Endothelial cell (in vitro differentiated cells): ENCODE results near the gene CEMIP2. TPM values are rescaled to one million over a fixed set of nuclear protein-coding genes. Genes with fewer than 3 reads are reported as not detected.

Source experiments
- DNase-seq: peaks from one replicate; pipeline ENCODE4 v3.0.0; 2021; ENCODE audit warnings: low spot score
- H3K27ac Mint-ChIP-seq: one replicate; pipeline ENCODE4 v1.8.0; 2021; ENCODE audit warnings: mixed read lengths, inconsistent platforms; ENCODE audit not compliant: unreplicated experiment
- H3K27me3 Mint-ChIP-seq: one replicate; pipeline ENCODE4 v1.8.0; 2021; ENCODE audit warnings: mild to moderate bottlenecking, moderate library complexity, mixed read lengths, inconsistent platforms; ENCODE audit not compliant: unreplicated experiment
- H3K36me3 Mint-ChIP-seq: one replicate; pipeline ENCODE4 v1.8.0; 2021; ENCODE audit warnings: mild to moderate bottlenecking, low read depth, mixed read lengths, inconsistent platforms; ENCODE audit not compliant: unreplicated experiment
- H3K4me1 Mint-ChIP-seq: one replicate; pipeline ENCODE4 v1.8.0; 2021; ENCODE audit warnings: mild to moderate bottlenecking, mixed read lengths, inconsistent platforms; ENCODE audit not compliant: unreplicated experiment
- H3K4me3 Mint-ChIP-seq: one replicate; pipeline ENCODE4 v1.8.0; 2021; ENCODE audit warnings: mild to moderate bottlenecking, mixed read lengths, inconsistent platforms; ENCODE audit not compliant: unreplicated experiment
- H3K9me3 Mint-ChIP-seq: one replicate; pipeline ENCODE4 v1.8.0; 2021; ENCODE audit warnings: mixed read lengths, inconsistent platforms; ENCODE audit not compliant: unreplicated experiment
- CTCF ChIP-seq: fragments of 200-600 bp; sonication (generic); IDR thresholded peaks from one replicate; pipeline ENCODE4 v1.5.0; 2021; ENCODE audit warnings: antibody characterized with exemption; ENCODE audit not compliant: unreplicated experiment
- total RNA-seq: library from RNA; stranded (reverse); fragmentation: NEBNext Ultra II Directional; extraction: Animal tissue kit (Norgen Biotek cat#: 25700); gene quantifications from one replicate; pipeline ENCODE4 v1.2.1, GENCODE V29; 2021; ENCODE audit not compliant: unreplicated experiment

Gene CEMIP2
- total RNA-seq, 1 donor from 2014 or later, result 112 TPM

GRCh38 chr9:71719562-71719961, 48.8 kb downstream of the CEMIP2 start:
- Mint-ChIP-seq H3K4me3 (peak overlapping the region; percentile 6), H3K27me3 (peaks cover 2% of the 10 kb centered on the region), H3K27ac (peak overlapping the region; percentile 8), H3K9me3 (no peaks in the 10 kb centered on the region), H3K4me1 (no peaks in the 10 kb centered on the region), H3K36me3 (peaks cover 23% of the 10 kb centered on the region)
- TF ChIP-seq CTCF, result no peak
- no peak for DNase-seq

DNA sequence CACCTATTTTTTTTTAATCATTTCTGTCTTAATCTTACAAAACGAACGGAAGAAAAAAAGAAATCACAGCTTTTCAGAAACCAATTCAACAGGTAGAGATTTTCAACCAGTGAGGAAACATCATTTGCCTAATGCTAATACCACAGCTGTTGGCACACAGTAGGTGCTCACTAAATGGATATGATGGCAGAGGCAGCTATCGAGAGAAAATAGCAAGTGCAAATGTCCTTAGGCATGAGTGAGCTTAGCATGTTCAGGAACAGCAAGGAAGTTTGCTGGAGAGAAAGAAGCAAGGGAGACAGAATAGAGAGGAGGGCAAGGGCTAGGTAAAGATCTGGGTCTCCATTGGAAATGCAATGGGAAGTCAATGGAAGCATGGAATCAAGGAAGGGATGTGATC, 49.2 kb downstream of the CEMIP2 start:
- peak overlapping the region; percentile 8 for H3K27ac Mint-ChIP-seq
- H3K36me3 Mint-ChIP-seq, result peaks cover 23% of the 10 kb centered on the region
- no peaks in the 10 kb centered on the region for H3K4me1 Mint-ChIP-seq
- no peak for TF ChIP-seq CTCF
- H3K4me3 Mint-ChIP-seq, result peak overlapping the region; percentile 6
- peaks cover 2% of the 10 kb centered on the region for H3K27me3 Mint-ChIP-seq
- H3K9me3 Mint-ChIP-seq, result no peaks in the 10 kb centered on the region
- no peak for DNase-seq

- no peak overlapping the region for H3K4me3 Mint-ChIP-seq
- H3K27ac Mint-ChIP-seq, result no peak overlapping the region
- no peaks in the 10 kb centered on the region for H3K9me3 Mint-ChIP-seq
- H3K4me1 Mint-ChIP-seq, result no peaks in the 10 kb centered on the region
- TF ChIP-seq CTCF, result peak; percentile 89
- DNase-seq, result no peak
- no peaks in the 10 kb centered on the region for H3K27me3 Mint-ChIP-seq
- peaks cover 33% of the 10 kb centered on the region for H3K36me3 Mint-ChIP-seq
Measured at GRCh38 chr9:71716138-71716909, 52.0 kb downstream of the CEMIP2 start.

- H3K27me3 Mint-ChIP-seq, result no peaks in the 10 kb centered on the region
- no peak for DNase-seq
- no peak overlapping the region for H3K27ac Mint-ChIP-seq
- no peak overlapping the region for H3K4me3 Mint-ChIP-seq
- H3K4me1 Mint-ChIP-seq, result peaks cover 6% of the 10 kb centered on the region
- peaks cover 34% of the 10 kb centered on the region for H3K36me3 Mint-ChIP-seq
- no peaks in the 10 kb centered on the region for H3K9me3 Mint-ChIP-seq
- no peak for TF ChIP-seq CTCF
Measured at GRCh38 chr9:71710856-71711255, 57.5 kb downstream of the CEMIP2 start.

- Mint-ChIP-seq H3K4me3 (no peak overlapping the region), H3K4me1 (peaks cover 6% of the 10 kb centered on the region), H3K27me3 (no peaks in the 10 kb centered on the region), H3K27ac (no peak overlapping the region), H3K9me3 (no peaks in the 10 kb centered on the region), H3K36me3 (peaks cover 34% of the 10 kb centered on the region)
- DNase-seq, result no peak
- no peak for TF ChIP-seq CTCF
Measured at GRCh38 chr9:71710201-71710600, 58.1 kb downstream of the CEMIP2 start.
